HG02759 (cell line): ENCODE measurements around the gene GIMD1.
A peak's percentile ranks its signal among the peaks of the same experiment; 100 is the strongest.
"Not testable (repeated sequence)": the region's sequence is repeated elsewhere in the genome, so short reads cannot be mapped to it uniquely, and the experiment has no call there.

Experiments
- ATAC-seq: cut with Tn5 transposase; IDR thresholded peaks from one replicate; pipeline ENCODE4 v1.9.1; 2021; ENCODE audit warnings: mild to moderate bottlenecking, moderate library complexity; ENCODE audit not compliant: unreplicated experiment

Gene GIMD1

GRCh38 chr4:106368678-106369077 is at the start of gene GIMD1:
GIMD1 (minus strand) TSS chr4:106368778; CDS start chr4:106367435, 1,343 bp downstream.
- no peak for ATAC-seq

- ATAC-seq: no peak
Observed at GRCh38 chr4:106414366-106414765, 45.8 kb upstream of the GIMD1 start.

GRCh38 chr4:106409901-106410889 is 41.6 kb upstream of the GIMD1 start:
- no peak for ATAC-seq

GRCh38 chr4:106408004-106408403 is 39.4 kb upstream of the GIMD1 start:
- ATAC-seq: not testable (repeated sequence)

GRCh38 chr4:106401157-106401556 is 32.6 kb upstream of the GIMD1 start:
- no peak for ATAC-seq

- ATAC-seq: not testable (repeated sequence)
Observed at GRCh38 chr4:106398898-106399297, 30.3 kb upstream of the GIMD1 start.

- ATAC-seq: no peak
Observed at GRCh38 chr4:106395582-106395981, 27.0 kb upstream of the GIMD1 start.

- ATAC-seq: no peak
Observed at GRCh38 chr4:106385853-106386393, 17.3 kb upstream of the GIMD1 start.

- no peak for ATAC-seq
Observed at GRCh38 chr4:106384878-106385277, 16.3 kb upstream of the GIMD1 start.

- no peak for ATAC-seq
Observed at GRCh38 chr4:106380179-106380578, 11.6 kb upstream of the GIMD1 start.

- ATAC-seq: no peak
Observed at GRCh38 chr4:106373026-106373425, 4.4 kb upstream of the GIMD1 start.

- no peak for ATAC-seq
Observed at GRCh38 chr4:106371161-106371560, 2.6 kb upstream of the GIMD1 start.

GRCh38 chr4:106370214-106370613 is 1.6 kb upstream of the GIMD1 start:
- no peak for ATAC-seq

- ATAC-seq: peak; percentile 84
Observed at GRCh38 chr4:106369456-106370060, 980 bp upstream of the GIMD1 start.

- no peak for ATAC-seq
Observed at GRCh38 chr4:106367072-106367471, 1.5 kb downstream of the GIMD1 start.

GRCh38 chr4:106366026-106366425 is 2.6 kb downstream of the GIMD1 start:
- ATAC-seq: no peak

GRCh38 chr4:106365613-106366012 is 3.0 kb downstream of the GIMD1 start:
- no peak for ATAC-seq

- no peak for ATAC-seq
Observed at GRCh38 chr4:106364282-106364681, 4.3 kb downstream of the GIMD1 start.

GRCh38 chr4:106362086-106362825 is 6.3 kb downstream of the GIMD1 start:
- no peak for ATAC-seq

GRCh38 chr4:106358899-106359298 is 9.7 kb downstream of the GIMD1 start:
- ATAC-seq: no peak

- no peak for ATAC-seq
Observed at GRCh38 chr4:106355193-106355592, 13.4 kb downstream of the GIMD1 start.
